Superior temporal gyrus (tissue), 1 donor: ENCODE data around the gene C6orf118.

Experiments used
- DNase-seq: peaks from one replicate; pipeline ENCODE4 v3.0.0-alpha.2; 2016; ENCODE audit errors: extremely low spot score

The C6orf118 gene

GRCh38 chr6:165308926-165309731, at the start of gene C6orf118:
TSS of gene C6orf118 (minus strand) at chr6:165309605. CDS start at chr6:165309586, 19 bp downstream.
- DNase-seq, result peak; percentile 46

DNA sequence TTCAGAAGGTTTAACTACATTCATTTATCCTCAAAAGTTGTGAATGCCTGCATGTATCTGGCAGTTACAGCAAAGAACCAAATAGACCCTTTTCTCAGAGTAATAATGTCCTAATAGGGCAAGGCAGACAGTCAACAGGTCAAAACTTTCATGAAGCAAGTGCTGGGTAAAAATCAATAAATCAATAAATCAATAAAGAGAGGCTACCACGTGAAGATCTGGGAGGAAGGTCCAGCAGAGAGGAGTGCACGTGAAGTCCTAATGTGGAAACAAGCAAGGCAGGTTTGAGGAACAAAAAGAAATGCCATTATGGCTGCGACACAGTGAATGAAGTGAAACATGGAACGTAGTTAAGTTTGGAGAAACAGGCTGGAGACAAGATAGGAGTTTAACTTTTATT, 36.3 kb upstream of the C6orf118 start:
- no peak for DNase-seq

DNA sequence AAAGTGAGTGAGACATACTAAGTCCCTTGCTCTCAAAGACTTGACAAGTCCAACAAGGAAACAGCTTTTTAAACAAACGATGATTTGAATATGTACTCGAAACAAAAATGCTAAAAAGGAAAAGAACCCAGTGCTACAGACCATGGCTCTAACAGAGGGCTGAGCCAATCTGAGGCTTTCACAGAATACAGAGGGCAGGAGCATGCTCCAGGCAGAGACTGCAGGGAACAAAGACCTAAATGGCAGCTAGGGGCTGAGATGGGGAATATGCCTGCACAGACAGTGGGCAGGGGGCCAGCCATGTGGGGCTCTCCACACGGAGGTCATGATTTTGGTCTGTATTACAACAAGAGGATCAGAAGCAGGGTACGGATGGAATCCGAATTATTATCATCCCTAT, 31.1 kb upstream of the C6orf118 start:
- no peak for DNase-seq

DNA sequence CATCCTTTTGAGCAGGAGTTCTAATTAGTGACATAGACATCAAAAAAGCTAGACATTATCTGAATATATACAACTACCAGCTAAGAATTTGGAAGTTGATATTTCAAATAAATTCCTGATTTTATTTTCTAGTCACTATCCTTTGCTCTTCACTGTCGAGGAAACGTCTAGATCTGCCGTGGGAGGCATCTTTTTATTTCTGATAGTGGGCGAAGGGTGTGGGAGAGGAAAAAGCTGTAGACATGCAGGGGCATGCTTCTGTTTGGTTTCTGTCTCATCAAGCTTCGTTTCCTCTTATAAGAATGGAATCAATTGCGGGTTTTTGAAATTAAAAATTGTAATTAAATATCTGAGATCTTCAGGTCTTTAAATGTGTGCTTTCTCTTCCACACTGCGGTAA, 16.2 kb upstream of the C6orf118 start:
- DNase-seq, result peak; percentile 6

DNA sequence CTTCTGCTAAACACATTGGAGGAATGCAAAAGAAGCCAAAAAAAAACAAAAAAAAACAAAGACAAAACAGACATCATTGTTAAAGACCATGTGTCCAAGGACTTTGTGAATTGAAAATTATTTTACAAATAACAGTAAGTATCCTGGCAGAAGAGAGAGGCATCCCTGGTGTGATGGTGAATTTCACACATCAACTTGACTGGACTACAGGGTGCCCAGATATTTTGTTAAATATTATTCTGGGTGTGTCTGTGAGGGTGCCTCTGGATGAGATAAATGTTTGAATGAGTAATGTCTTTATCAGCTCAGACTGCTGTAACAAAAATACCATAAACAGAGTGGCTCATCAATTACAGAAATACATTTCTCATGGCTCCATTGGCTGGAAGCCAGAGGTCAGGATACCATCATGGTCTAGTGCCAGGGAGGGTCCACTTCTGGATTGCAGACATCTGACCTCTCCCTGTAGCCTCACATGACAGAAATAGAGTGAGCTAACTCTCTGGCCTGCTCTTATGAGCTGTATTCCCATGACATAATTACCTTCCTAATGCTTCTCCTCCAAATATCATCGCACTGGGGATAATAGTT, 12.2 kb upstream of the C6orf118 start:
- peak; percentile 0 for DNase-seq

GRCh38 chr6:165321150-165321549, 11.7 kb upstream of the C6orf118 start:
- DNase-seq, result no peak

GRCh38 chr6:165317723-165318122, 8.3 kb upstream of the C6orf118 start:
- DNase-seq, result no peak

DNA sequence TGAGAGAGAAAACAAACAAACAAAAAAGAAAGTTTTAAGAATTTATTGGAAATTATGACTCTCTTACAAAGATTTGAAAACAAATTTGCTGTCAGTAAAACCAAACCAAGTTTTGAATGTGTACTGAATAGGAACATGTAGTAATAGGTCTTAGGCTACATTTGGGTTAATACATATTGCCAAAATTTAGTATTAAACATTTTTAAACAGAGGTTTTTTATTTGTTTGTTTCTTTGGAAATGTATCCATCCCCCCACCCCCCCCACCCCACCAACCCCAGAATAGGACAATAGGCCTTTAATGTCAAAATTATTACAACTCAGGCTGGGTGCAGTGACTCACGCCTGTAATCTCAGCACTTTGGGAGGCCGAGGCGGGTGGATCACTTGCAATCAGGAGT, 2.5 kb downstream of the C6orf118 start:
- DNase-seq, result no peak

DNA sequence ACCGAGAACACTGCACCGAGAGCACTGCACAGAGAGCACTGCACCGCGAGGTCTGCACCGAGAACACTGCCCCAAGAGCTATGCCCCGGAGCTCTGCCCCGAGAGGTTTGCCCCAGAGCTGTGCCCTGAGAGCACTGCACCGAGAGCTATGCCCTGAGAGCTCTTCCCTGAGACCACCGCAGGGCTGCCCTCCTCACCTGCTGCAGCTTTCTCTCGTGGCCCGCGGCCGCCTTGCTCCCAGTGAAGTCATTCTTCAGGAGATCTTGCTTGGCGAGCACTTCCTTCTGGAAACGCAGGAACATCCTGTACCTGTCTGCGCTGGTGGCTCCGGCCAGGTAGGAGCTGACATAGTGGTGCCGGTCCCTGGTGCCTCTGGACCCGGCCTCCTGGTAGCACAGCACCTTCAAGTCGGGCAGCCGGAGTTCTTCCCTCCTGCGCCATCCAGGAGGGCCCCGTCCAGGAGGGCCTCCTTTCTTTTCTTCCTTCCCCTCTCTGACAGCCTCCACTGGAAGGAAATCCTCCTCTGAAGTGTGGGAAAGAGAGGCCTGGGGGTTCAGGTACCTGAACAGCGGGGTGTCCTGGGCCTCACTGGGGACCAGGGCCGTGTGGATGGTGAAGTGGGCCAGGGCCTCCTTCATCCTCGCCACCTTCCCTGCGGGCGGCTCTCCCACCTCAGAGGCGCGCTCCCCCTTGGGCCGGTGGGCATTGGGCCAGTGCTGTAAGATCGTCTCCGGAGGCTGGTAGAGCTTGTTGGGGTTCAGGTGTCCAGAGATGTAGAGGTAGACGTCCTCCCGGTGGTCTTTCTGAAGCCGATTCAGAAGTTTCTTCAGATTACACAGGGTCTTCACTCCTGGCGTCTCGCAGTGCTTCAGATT, 7.8 kb downstream of the C6orf118 start:
- DNase-seq, result no peak

- DNase-seq, result peak; percentile 1
These were observed 8.9 kb downstream of the C6orf118 start for GRCh38 chr6:165300422-165300936.

GRCh38 chr6:165298875-165299274, 10.5 kb downstream of the C6orf118 start:
- peak; percentile 5 for DNase-seq

GRCh38 chr6:165298402-165298801, 11.0 kb downstream of the C6orf118 start:
- DNase-seq, result peak; percentile 4

GRCh38 chr6:165292657-165293056, 16.7 kb downstream of the C6orf118 start:
- peak; percentile 4 for DNase-seq

- DNase-seq, result peak; percentile 38
These were observed 34.8 kb downstream of the C6orf118 start for GRCh38 chr6:165274611-165275010.

DNA sequence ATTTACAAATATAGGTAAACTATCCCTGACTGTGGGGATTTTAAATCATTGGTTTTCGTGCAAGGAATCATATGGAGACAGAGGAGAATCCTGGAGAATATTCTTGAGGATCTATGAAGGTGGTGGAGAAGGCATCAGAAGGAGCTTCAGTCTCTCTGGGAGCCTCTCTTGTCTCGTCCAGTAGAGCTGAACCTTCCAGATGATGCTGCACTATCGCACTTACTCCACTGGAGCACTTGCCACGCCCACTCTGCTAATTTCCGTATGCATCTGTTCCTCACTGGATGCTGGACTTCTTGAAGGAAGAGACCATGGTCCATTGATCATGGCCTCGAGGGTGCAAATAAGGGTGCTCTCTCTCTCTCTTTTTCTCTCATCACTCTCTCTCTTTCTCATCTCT, 36.8 kb downstream of the C6orf118 start:
- no peak for DNase-seq

- DNase-seq, result no peak
These were observed 40.4 kb downstream of the C6orf118 start for GRCh38 chr6:165268987-165269386.

- DNase-seq, result no peak
These were observed 42.8 kb downstream of the C6orf118 start for GRCh38 chr6:165266621-165267020.

GRCh38 chr6:165266191-165266590, 43.2 kb downstream of the C6orf118 start:
- no peak for DNase-seq

DNA sequence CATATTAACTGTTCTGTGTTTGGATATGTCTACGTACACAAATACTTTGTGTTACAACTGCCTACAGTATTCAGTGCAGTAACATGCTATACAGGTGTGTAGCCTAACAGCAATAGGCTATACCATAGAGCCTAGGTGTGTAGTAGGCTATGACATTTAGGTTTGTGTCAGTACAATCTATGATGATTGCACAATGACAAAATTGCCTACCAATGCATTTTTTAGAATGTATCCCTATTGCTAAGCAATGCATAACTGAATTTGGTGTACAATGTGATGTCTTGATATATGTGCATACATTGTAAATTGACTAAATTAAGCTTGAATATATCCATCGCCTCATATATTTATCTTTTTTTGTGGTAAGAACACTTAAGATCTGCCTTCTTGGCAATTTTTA, 48.9 kb downstream of the C6orf118 start:
- no peak for DNase-seq

DNA sequence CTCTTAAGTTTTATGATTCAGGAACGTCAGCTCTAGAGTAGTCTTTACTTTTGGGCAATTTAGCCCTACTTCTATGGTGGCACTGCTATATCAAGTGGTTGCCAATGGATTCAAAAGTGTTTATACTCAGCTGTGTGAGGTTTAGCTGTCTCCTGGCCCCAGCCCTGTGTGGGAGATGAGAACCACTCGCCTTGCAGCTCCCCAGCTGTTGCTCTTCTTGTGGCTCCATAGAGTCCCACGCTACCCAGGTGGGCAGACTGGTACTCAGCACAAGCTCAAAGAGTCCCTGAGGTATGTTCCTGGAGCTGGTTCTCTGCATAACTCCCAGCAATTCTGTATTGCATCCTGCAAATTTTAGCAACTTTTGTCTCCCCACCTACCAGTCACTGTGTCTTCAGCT, 59.6 kb downstream of the C6orf118 start:
- no peak for DNase-seq

DNA sequence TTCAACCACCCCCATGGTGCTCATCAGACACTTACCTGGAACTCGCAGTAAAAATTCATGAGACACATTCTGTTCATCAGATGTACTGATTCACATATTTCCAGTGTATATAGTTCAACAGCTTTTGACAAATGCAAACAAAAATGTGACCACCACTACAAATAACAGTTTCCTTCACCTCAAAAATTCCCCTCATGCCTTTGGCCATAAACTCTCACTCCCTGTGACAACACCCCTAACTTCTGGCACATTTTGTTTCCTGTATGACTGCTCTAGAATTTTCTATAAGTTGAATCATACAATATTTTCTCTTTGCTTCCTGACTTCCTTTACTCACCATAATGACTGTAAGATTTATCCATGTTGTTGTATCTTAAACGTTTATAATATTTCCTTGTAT, 63.7 kb downstream of the C6orf118 start:
- no peak for DNase-seq

DNA sequence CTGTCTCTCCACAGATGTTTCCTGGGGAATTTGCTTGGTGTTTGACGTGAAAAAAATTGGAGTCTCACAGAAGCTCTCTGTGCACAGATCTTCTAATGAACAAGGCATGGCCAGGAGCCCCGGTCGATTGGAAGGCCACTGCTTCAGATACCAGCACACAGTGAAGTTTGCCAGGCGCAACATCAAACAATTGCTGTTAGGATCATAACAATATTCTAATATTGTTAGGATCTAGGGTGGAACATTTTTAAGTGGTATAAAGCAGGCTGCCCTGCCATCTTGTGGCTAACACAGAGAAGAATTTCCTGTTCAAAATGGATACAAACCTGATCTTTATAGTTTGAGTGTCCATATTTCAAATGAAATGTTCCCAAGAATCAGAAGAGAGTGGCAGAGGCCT, 64.1 kb downstream of the C6orf118 start:
- DNase-seq, result peak; percentile 76
